MM.1S (cell line): ENCODE data around the gene PIAS4.

Experiments
- CTCF ChIP-seq: fragments of 300-600 bp; sonication (generic); IDR thresholded peaks from 2 replicates; pipeline ENCODE4 v1.5.1; 2016; ENCODE audit warnings: antibody characterized with exemption, low read length, mixed read lengths
- EZH2 ChIP-seq: fragments of 300-600 bp; sonication (generic); optimal IDR thresholded peaks from 2 replicates; pipeline ENCODE3; 2017; ENCODE audit warnings: low read depth, mild to moderate bottlenecking, antibody characterized with exemption, low read length, mixed read lengths

DNA sequence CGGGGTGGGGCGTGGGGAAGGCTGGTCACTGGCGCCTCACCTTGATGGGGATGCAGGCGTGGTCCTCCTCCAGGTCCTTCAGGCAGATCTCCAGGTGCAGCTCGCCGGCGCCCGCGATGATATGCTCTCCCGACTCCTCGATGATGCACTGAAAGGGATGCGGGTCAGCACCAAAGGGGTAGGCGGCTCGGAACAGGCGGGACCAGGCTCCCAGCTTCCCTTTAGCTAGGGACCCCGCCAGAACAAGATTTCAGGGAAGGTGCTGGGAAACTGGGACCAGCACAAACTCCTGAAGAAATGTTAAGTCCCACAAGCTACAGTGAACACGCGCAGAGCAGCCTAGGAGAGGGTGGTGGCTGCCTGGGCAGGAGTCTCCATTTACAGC lies 28.3 kb upstream of the PIAS4 start:
- no peak for TF ChIP-seq CTCF
- TF ChIP-seq EZH2 = no peak
